Raji (cell line): ENCODE results near the gene ZNF445.

Source experiments
- POLR2A ChIP-seq: IDR thresholded peaks from 2 replicates; pipeline ENCODE4 v1.6.1; 2011; ENCODE audit warnings: low read depth, low read length, control low read depth; ENCODE audit not compliant: insufficient read depth

ZNF445 gene

GRCh38 chr3:44445786-44446185 is 31.7 kb downstream of the ZNF445 start:
- no peak for TF ChIP-seq POLR2A

- TF ChIP-seq POLR2A = no peak
These were observed 32.4 kb downstream of the ZNF445 start for GRCh38 chr3:44444896-44445691.

- no peak for TF ChIP-seq POLR2A
These were observed 33.0 kb downstream of the ZNF445 start for GRCh38 chr3:44444437-44444836.

GRCh38 chr3:44442596-44443309 is 34.7 kb downstream of the ZNF445 start:
- TF ChIP-seq POLR2A = no peak

GRCh38 chr3:44439499-44440295 is 37.8 kb downstream of the ZNF445 start:
- TF ChIP-seq POLR2A = no peak

GRCh38 chr3:44437800-44438199 is 39.7 kb downstream of the ZNF445 start:
- TF ChIP-seq POLR2A = no peak

- TF ChIP-seq POLR2A = no peak
These were observed 41.3 kb downstream of the ZNF445 start for GRCh38 chr3:44436181-44436580.

- no peak for TF ChIP-seq POLR2A
These were observed 42.5 kb downstream of the ZNF445 start for GRCh38 chr3:44434834-44435510.

GRCh38 chr3:44430466-44430865 is 47.0 kb downstream of the ZNF445 start:
- no peak for TF ChIP-seq POLR2A

- TF ChIP-seq POLR2A = no peak
These were observed 48.0 kb downstream of the ZNF445 start for GRCh38 chr3:44429459-44429858.

GRCh38 chr3:44428910-44429309 is 48.6 kb downstream of the ZNF445 start:
- TF ChIP-seq POLR2A = no peak

GRCh38 chr3:44427683-44428082 is 49.8 kb downstream of the ZNF445 start:
- no peak for TF ChIP-seq POLR2A

- no peak for TF ChIP-seq POLR2A
These were observed 52.7 kb downstream of the ZNF445 start for GRCh38 chr3:44424758-44425157.

GRCh38 chr3:44421280-44421679 is 56.2 kb downstream of the ZNF445 start:
- TF ChIP-seq POLR2A = no peak

- TF ChIP-seq POLR2A = no peak
These were observed 56.8 kb downstream of the ZNF445 start for GRCh38 chr3:44420676-44421075.
